ENCODE measurements around the gene VPS37C.

DNA sequence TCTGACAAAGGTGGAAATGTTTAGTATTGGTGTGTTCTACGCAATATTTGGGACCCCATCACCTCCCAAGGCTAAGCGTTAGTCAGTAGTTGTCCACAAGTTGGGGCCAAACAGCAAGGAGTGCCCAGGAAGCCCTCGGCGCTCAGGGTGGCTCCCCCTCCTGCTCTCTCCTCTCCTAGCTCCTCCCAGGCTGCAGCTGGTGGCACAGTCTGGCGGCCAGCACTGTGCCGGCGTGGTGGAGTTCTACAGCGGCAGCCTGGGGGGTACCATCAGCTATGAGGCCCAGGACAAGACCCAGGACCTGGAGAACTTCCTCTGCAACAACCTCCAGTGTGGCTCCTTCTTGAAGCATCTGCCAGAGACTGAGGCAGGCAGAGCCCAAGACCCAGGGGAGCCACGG is 42.2 kb downstream of the VPS37C start:
- TF ChIP-seq, protein P1, sequence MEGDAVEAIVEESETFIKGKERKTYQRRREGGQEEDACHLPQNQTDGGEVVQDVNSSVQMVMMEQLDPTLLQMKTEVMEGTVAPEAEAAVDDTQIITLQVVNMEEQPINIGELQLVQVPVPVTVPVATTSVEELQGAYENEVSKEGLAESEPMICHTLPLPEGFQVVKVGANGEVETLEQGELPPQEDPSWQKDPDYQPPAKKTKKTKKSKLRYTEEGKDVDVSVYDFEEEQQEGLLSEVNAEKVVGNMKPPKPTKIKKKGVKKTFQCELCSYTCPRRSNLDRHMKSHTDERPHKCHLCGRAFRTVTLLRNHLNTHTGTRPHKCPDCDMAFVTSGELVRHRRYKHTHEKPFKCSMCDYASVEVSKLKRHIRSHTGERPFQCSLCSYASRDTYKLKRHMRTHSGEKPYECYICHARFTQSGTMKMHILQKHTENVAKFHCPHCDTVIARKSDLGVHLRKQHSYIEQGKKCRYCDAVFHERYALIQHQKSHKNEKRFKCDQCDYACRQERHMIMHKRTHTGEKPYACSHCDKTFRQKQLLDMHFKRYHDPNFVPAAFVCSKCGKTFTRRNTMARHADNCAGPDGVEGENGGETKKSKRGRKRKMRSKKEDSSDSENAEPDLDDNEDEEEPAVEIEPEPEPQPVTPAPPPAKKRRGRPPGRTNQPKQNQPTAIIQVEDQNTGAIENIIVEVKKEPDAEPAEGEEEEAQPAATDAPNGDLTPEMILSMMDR (conservative IDR thresholded peaks at IDR 0.05): no peak
- TF ChIP-seq EZH2 (IDR thresholded peaks at IDR 0.05; ENCODE audit: low read depth): no peak

Measured in PC-9 (cell line).